ENCODE data around the gene TUBA1A. TPM values are rescaled to one million over a fixed set of nuclear protein-coding genes. Genes with fewer than 3 reads are reported as not detected.
A peak's percentile ranks its signal among the peaks of the same experiment; 100 is the strongest.

The TUBA1A gene
- total and polyA plus RNA-seq, 2 experiments from 2014 or later: 452 to 639 TPM

DNA sequence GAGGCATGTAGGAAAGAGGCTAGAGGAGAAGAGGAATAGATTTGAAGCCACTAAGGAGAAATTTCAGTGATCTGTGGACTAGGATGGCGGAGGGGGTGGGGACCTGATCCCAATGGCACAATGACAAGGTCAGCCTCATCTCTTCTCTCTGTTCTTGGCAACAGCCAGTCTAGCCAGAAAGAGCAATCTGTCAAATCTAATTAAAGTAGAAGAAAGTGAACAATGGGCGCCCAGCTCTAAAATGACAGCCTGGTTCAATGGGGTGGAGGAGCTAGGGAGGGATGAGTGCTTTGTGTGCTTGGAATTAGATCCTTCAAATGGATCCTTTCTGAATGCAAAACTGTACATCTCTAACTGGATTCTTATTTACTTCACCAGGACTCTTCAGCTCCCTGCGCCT lies 38.8 kb upstream of the TUBA1A start:
- H4K20me1 ChIP-seq (ENCODE audit: insufficient read depth): no peaks in the 10 kb centered on the region
- DNase-seq: no peak
- peaks cover 11% of the 10 kb centered on the region for H3F3A ChIP-seq (ENCODE audit: insufficient read depth)
- peaks cover 6% of the 10 kb centered on the region for H3K4me1 ChIP-seq (ENCODE audit: insufficient read depth)
- no peak overlapping the region for H3K4me2 ChIP-seq (ENCODE audit: unreplicated experiment)
- no peak overlapping the region for H2AFZ ChIP-seq
- H3K27ac ChIP-seq: no peak overlapping the region
- TF ChIP-seq EZH2phosphoT487 (IDR thresholded peaks at IDR 0.05; ENCODE audit: insufficient read depth, low read depth): no peak
- TF ChIP-seq EZH2 (IDR thresholded peaks at IDR 0.05; ENCODE audit: insufficient read depth, poor library complexity, severe bottlenecking): no peak
- no peaks in the 10 kb centered on the region for H3K79me2 ChIP-seq (ENCODE audit: insufficient read depth)
- 89 to 96% methylated on average over 3 of the region's 3 CpGs for WGBS, 2 experiments (ENCODE audit: low coverage in 1 of 2, low lambda C conversion rate in 2 of 2, missing lambda C conversion rate in 2 of 2)
- no peak overlapping the region for H3K9ac ChIP-seq
- no peak overlapping the region for H3K4me3 ChIP-seq
- no peaks in the 10 kb centered on the region for H3K9me3 ChIP-seq (ENCODE audit: low read depth)
- no peaks in the 10 kb centered on the region for H3K9me2 ChIP-seq (ENCODE audit: insufficient read depth)
- no peaks in the 10 kb centered on the region for H3K27me3 ChIP-seq (replicated peaks; ENCODE audit: insufficient read depth)
- H3K36me3 ChIP-seq (ENCODE audit: low read depth): no peaks in the 10 kb centered on the region
- in situ Hi-C loops (cut with MboI): no loop called here

DNA sequence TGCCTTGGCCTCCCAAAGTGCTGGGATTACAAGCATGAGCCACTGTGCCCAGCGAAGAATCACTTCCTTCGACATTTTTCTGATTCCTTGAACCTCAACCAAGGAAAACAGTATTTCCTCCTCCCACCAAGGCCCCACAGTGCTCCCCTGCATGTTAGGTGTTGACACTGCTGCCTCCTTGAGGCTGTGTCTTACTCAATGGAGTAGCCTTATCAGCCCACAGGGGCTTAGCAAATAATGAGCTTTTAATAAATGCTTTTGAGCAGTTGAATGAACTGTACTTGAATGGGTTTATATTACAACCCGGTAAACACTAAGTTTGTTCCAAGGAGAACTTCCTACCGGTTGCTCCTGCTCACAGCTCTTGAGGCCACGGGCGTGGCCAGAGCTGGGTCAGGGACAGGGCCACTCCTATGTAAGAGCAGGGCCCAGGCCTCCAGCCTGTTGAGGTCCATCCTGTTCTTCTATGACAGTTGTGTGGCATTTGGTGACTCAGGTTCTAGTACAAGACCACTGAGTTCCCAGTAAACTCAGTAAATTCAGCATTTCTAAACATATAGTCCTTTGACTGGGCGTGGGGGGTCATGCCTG lies 36.8 kb upstream of the TUBA1A start:
- peaks cover 13% of the 10 kb centered on the region for H3K4me1 ChIP-seq (ENCODE audit: insufficient read depth)
- in situ Hi-C loops (cut with MboI): no loop called here
- H3K79me2 ChIP-seq (ENCODE audit: insufficient read depth): no peaks in the 10 kb centered on the region
- H3K9me2 ChIP-seq (ENCODE audit: insufficient read depth): no peaks in the 10 kb centered on the region
- no peak overlapping the region for H3K9ac ChIP-seq
- H3K27ac ChIP-seq: no peak overlapping the region
- peak; percentile 14 for DNase-seq
- H3K36me3 ChIP-seq (ENCODE audit: low read depth): no peaks in the 10 kb centered on the region
- H4K20me1 ChIP-seq (ENCODE audit: insufficient read depth): no peaks in the 10 kb centered on the region
- TF ChIP-seq EZH2 (IDR thresholded peaks at IDR 0.05; ENCODE audit: insufficient read depth, poor library complexity, severe bottlenecking) (no peak), EZH2phosphoT487 (IDR thresholded peaks at IDR 0.05; ENCODE audit: insufficient read depth, low read depth) (no peak)
- no peak overlapping the region for H3K4me3 ChIP-seq
- H3K27me3 ChIP-seq (replicated peaks; ENCODE audit: insufficient read depth): no peaks in the 10 kb centered on the region
- H3K4me2 ChIP-seq (ENCODE audit: unreplicated experiment): no peak overlapping the region
- WGBS, 2 experiments (ENCODE audit: low coverage in 1 of 2, low lambda C conversion rate in 2 of 2, missing lambda C conversion rate in 2 of 2): 74 to 83% methylated on average over 7 of the region's 7 CpGs
- H2AFZ ChIP-seq: peak overlapping the region; percentile 44; the same call in 1 of the 2 replicates
- no peaks in the 10 kb centered on the region for H3K9me3 ChIP-seq (ENCODE audit: low read depth)
- peaks cover 12% of the 10 kb centered on the region for H3F3A ChIP-seq (ENCODE audit: insufficient read depth)

DNA sequence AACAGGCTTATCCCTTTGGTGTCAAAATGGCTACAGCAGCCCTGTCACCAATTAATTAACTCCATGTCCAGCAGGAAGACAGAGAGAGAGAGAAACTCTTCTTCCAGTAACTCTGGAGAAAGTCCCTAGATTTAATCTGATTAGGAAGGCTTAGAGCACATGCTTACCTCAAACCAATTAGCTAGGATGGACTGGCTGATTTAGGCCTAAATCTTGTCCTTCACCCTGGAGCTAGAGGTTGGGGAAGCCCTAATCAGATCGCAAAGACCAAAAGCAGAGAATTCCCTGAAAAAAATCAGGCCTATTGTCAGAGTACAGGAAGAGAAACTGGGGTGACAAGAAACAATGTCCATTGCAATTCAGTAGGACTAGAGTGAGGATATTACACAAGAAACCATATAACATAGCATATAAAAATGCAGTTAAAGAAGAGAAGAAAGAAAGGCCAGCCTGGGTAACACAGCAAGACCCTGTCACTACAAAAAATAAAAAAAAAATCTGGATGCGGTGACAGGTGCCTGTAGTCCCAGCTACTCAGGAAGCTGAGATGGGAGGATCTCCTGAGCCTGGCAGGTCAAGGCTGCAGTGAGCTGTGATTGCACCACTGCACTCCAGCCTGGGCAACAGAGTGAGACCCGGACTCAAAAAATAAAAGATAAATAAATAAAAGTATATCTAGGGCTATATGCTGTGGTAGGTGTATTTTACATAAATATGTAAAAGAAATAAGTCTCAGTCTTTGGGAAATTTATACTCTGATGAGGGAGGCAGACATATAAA lies 34.9 kb upstream of the TUBA1A start:
- Histone ChIP-seq H3K4me2 (ENCODE audit: unreplicated experiment) (no peak overlapping the region), H3K36me3 (ENCODE audit: low read depth) (no peaks in the 10 kb centered on the region), H3K9me3 (ENCODE audit: low read depth) (no peaks in the 10 kb centered on the region), H3K9ac (no peak overlapping the region), H3F3A (ENCODE audit: insufficient read depth) (peaks cover 12% of the 10 kb centered on the region), H3K27ac (peak overlapping the region; percentile 61; the same call in 1 of the 2 replicates), H3K4me1 (ENCODE audit: insufficient read depth) (peaks cover 13% of the 10 kb centered on the region), H4K20me1 (ENCODE audit: insufficient read depth) (no peaks in the 10 kb centered on the region), H3K27me3 (replicated peaks; ENCODE audit: insufficient read depth) (no peaks in the 10 kb centered on the region), H2AFZ (peak overlapping the region; percentile 26; the same call in 1 of the 2 replicates), H3K9me2 (ENCODE audit: insufficient read depth) (no peaks in the 10 kb centered on the region), H3K79me2 (ENCODE audit: insufficient read depth) (no peaks in the 10 kb centered on the region), H3K4me3 (no peak overlapping the region)
- in situ Hi-C loops (cut with MboI): no loop called here
- WGBS, 2 experiments (ENCODE audit: low coverage in 1 of 2, low lambda C conversion rate in 2 of 2, missing lambda C conversion rate in 2 of 2): 98% methylated on average over 3 of the region's 3 CpGs
- DNase-seq: no peak
- no peak for TF ChIP-seq EZH2phosphoT487 (IDR thresholded peaks at IDR 0.05; ENCODE audit: insufficient read depth, low read depth)
- TF ChIP-seq EZH2 (IDR thresholded peaks at IDR 0.05; ENCODE audit: insufficient read depth, poor library complexity, severe bottlenecking): no peak

- peak overlapping the region; percentile 53 for H3K4me2 ChIP-seq (ENCODE audit: unreplicated experiment)
- no peaks in the 10 kb centered on the region for H3K36me3 ChIP-seq (ENCODE audit: low read depth)
- H3K27me3 ChIP-seq (replicated peaks; ENCODE audit: insufficient read depth): no peaks in the 10 kb centered on the region
- H3K4me1 ChIP-seq (ENCODE audit: insufficient read depth): peaks cover 13% of the 10 kb centered on the region
- DNase-seq: no peak
- H3K9me3 ChIP-seq (ENCODE audit: low read depth): no peaks in the 10 kb centered on the region
- peak overlapping the region; percentile 61 for H3K27ac ChIP-seq
- H3F3A ChIP-seq (ENCODE audit: insufficient read depth): peaks cover 12% of the 10 kb centered on the region
- in situ Hi-C loops (cut with MboI): no loop called here
- peak overlapping the region; percentile 73 for H2AFZ ChIP-seq
- no peaks in the 10 kb centered on the region for H4K20me1 ChIP-seq (ENCODE audit: insufficient read depth)
- H3K9ac ChIP-seq: no peak overlapping the region
- H3K79me2 ChIP-seq (ENCODE audit: insufficient read depth): no peaks in the 10 kb centered on the region
- TF ChIP-seq EZH2 (IDR thresholded peaks at IDR 0.05; ENCODE audit: insufficient read depth, poor library complexity, severe bottlenecking) (no peak), EZH2phosphoT487 (IDR thresholded peaks at IDR 0.05; ENCODE audit: insufficient read depth, low read depth) (no peak)
- peak overlapping the region; percentile 25 for H3K4me3 ChIP-seq
- H3K9me2 ChIP-seq (ENCODE audit: insufficient read depth): no peaks in the 10 kb centered on the region
- 35 to 60% methylated on average over 1 of the region's 1 CpG for WGBS, 2 experiments (ENCODE audit: low coverage in 1 of 2, low lambda C conversion rate in 2 of 2, missing lambda C conversion rate in 2 of 2)
Measured at GRCh38 chr12:49223122-49223521, 34.2 kb upstream of the TUBA1A start.

Data from GM23248 (cell line).